ENCODE results near the gene D2HGDH. TPM values are rescaled to one million over a fixed set of nuclear protein-coding genes. Genes with fewer than 3 reads are reported as not detected.
A peak's percentile ranks its signal among the peaks of the same experiment; 100 is the strongest.

D2HGDH gene
- total RNA-seq, 1 experiment from 2014 or later: 10.0 TPM

DNA sequence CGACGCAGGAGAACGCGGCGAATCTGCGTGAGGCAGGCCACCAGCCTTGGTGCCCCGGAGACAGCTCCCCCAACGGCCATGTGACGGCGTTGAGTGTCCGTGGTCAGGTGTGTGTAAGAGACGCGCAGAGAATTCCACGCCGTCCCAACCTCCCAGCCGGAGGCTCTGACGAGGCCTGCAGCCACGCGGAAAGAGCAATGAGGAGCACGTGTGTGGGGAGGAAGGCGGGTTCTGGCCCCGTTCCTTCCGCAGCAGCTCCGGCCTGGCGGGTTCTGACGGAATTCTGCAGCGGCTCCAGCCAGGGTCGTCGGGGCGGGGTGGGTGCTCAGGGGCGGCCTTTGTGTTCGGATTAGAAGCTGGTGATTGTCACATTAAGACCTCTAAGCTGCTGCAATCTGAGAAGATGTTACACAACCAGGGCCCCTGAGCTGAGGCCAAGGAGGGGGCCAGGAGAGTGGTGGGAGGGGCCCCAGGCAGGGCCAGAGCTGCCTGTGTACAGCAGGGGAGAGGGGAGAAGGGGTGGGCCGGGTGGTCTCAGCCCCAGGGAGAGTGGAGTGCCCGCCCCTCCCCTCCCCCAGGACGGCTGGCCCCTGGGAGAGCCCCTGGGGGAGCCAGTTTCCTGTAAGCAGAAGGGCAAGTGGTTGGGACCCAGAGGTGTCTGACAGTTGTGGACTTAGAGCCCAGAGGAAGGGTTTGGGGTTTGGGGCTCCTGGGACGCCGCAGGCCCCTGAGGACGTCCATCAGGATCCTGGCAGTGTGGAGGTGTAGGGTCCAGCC is 37.0 kb downstream of the D2HGDH start:
- Histone ChIP-seq H3T11ph (ENCODE audit: low read length) (no peak overlapping the region), H3K14ac (ENCODE audit: insufficient read depth, low read length) (no peak overlapping the region), H3K4ac (ENCODE audit: low read depth, low read length) (no peak overlapping the region), H2BK120ac (ENCODE audit: low read depth, low read length, poor library complexity, severe bottlenecking) (no peak overlapping the region), H4K5ac (ENCODE audit: insufficient read length, low read depth, low read length) (no peak overlapping the region), H3K23ac (ENCODE audit: insufficient read length, low read depth, low read length) (no peak overlapping the region), H3K23me2 (ENCODE audit: insufficient read length, low read depth, low read length, poor library complexity, severe bottlenecking) (peaks cover 3% of the 10 kb centered on the region), H3K18ac (ENCODE audit: insufficient read length, low read depth, low read length) (no peak overlapping the region), H3K56ac (ENCODE audit: insufficient read length, low read depth, low read length) (no peak overlapping the region), H2BK20ac (ENCODE audit: low read depth, low read length, poor library complexity, severe bottlenecking) (no peak overlapping the region), H4K91ac (ENCODE audit: insufficient read length, low read depth, low read length) (no peak overlapping the region), H2AFZ (ENCODE audit: low read length) (no peak overlapping the region), H2BK5ac (ENCODE audit: insufficient read length, low read length) (no peak overlapping the region), H3K79me1 (ENCODE audit: insufficient read depth, low read depth, low read length, poor library complexity, severe bottlenecking) (no peaks in the 10 kb centered on the region), H3K9ac (ENCODE audit: extremely low read depth, insufficient read length, low read length) (no peak overlapping the region), H3K27me3 (ENCODE audit: insufficient read depth, low read length) (no peaks in the 10 kb centered on the region), H3K9me3 (ENCODE audit: control insufficient read depth, low read depth, low read length) (no peaks in the 10 kb centered on the region), H3K27ac (ENCODE audit: insufficient read length, low read depth, low read length) (no peak overlapping the region), H3K4me1 (ENCODE audit: insufficient read depth, low read length) (no peaks in the 10 kb centered on the region), H2BK15ac (ENCODE audit: low read depth, low read length) (no peak overlapping the region), H4K20me1 (ENCODE audit: control insufficient read depth, insufficient read depth, insufficient read length) (no peaks in the 10 kb centered on the region), H4K8ac (replicated peaks; ENCODE audit: insufficient read length, low read depth, low read length) (no peak overlapping the region), H3K79me2 (ENCODE audit: insufficient read depth, low read length) (no peaks in the 10 kb centered on the region), H2AK5ac (ENCODE audit: insufficient read length, low read length) (no peak overlapping the region), H2BK12ac (ENCODE audit: insufficient read length, low read depth, low read length) (no peak overlapping the region), H3K4me2 (ENCODE audit: insufficient read depth, insufficient read length, low read length) (no peak overlapping the region)
- no peaks in the 10 kb centered on the region; a peak in 1 of 7 replicates for H3K36me3 Mint-ChIP-seq (ENCODE audit: insufficient read depth in 1 of 3, low read depth in 3 of 3)
- DNase-seq: peak; percentile 32
- H3K4me1 Mint-ChIP-seq: peaks cover 19 to 36% of the 10 kb centered on the region in 2 experiments
- peaks cover 2% of the 10 kb centered on the region for H3K27me3 Mint-ChIP-seq (ENCODE audit: low read depth)
- H3K9me3 Mint-ChIP-seq: no peaks in the 10 kb centered on the region
- peak overlapping the region; percentile 77 to 94 (median 88); a peak in 5 of 7 replicates for H3K27ac Mint-ChIP-seq
- no CpG with 5 or more reads among the region's 38 CpGs for WGBS (ENCODE audit: extremely low coverage, insufficient read length, low lambda C conversion rate)
- H3K4me3 Mint-ChIP-seq: no peak overlapping the region
- no peak for TF ChIP-seq CTCF (conservative IDR thresholded peaks at IDR 0.05)
